ENCODE results near the gene ZC3H10. TPM values are rescaled to one million over a fixed set of nuclear protein-coding genes. Genes with fewer than 3 reads are reported as not detected.
A peak's percentile ranks its signal among the peaks of the same experiment; 100 is the strongest.

ZC3H10 gene
- total RNA-seq, 1 experiment from 2014 or later: 8.2 TPM

GRCh38 chr12:56128670-56129205, 10.7 kb downstream of the ZC3H10 start:
- Histone ChIP-seq H3K4me3 (ENCODE audit: insufficient read depth, low read depth, low read length) (peak overlapping the region; percentile 88), H3K36me3 (replicated peaks; ENCODE audit: control insufficient read depth, insufficient read depth, low read length) (peaks cover 27% of the 10 kb centered on the region), H3K27me3 (ENCODE audit: control insufficient read depth, insufficient read depth, low read length) (no peaks in the 10 kb centered on the region)
- peak; percentile 65 for DNase-seq

- DNase-seq: peak; percentile 86
- H3K4me3 ChIP-seq (ENCODE audit: insufficient read depth, low read depth, low read length): peak overlapping the region; percentile 88
- no peaks in the 10 kb centered on the region for H3K27me3 ChIP-seq (ENCODE audit: control insufficient read depth, insufficient read depth, low read length)
- peaks cover 33% of the 10 kb centered on the region for H3K36me3 ChIP-seq (replicated peaks; ENCODE audit: control insufficient read depth, insufficient read depth, low read length)
These were observed 11.3 kb downstream of the ZC3H10 start for GRCh38 chr12:56129206-56129941.

- Histone ChIP-seq H3K4me3 (ENCODE audit: insufficient read depth, low read depth, low read length) (no peak overlapping the region), H3K36me3 (replicated peaks; ENCODE audit: control insufficient read depth, insufficient read depth, low read length) (peaks cover 34% of the 10 kb centered on the region), H3K27me3 (ENCODE audit: control insufficient read depth, insufficient read depth, low read length) (no peaks in the 10 kb centered on the region)
- peak; percentile 15 for DNase-seq
These were observed 12.0 kb downstream of the ZC3H10 start for GRCh38 chr12:56129942-56130495.

- Histone ChIP-seq H3K36me3 (replicated peaks; ENCODE audit: control insufficient read depth, insufficient read depth, low read length) (peaks cover 34% of the 10 kb centered on the region), H3K4me3 (ENCODE audit: insufficient read depth, low read depth, low read length) (no peak overlapping the region), H3K27me3 (ENCODE audit: control insufficient read depth, insufficient read depth, low read length) (no peaks in the 10 kb centered on the region)
- DNase-seq: no peak
These were observed 12.8 kb downstream of the ZC3H10 start for GRCh38 chr12:56130876-56131275.

GRCh38 chr12:56134897-56135296, 16.8 kb downstream of the ZC3H10 start:
- H3K27me3 ChIP-seq (ENCODE audit: control insufficient read depth, insufficient read depth, low read length): no peaks in the 10 kb centered on the region
- no peak for DNase-seq
- H3K4me3 ChIP-seq (ENCODE audit: insufficient read depth, low read depth, low read length): no peak overlapping the region
- H3K36me3 ChIP-seq (replicated peaks; ENCODE audit: control insufficient read depth, insufficient read depth, low read length): peaks cover 54% of the 10 kb centered on the region

GRCh38 chr12:56137853-56138571, 19.9 kb downstream of the ZC3H10 start:
- peaks cover 45% of the 10 kb centered on the region for H3K36me3 ChIP-seq (replicated peaks; ENCODE audit: control insufficient read depth, insufficient read depth, low read length)
- DNase-seq: no peak
- no peaks in the 10 kb centered on the region for H3K27me3 ChIP-seq (ENCODE audit: control insufficient read depth, insufficient read depth, low read length)
- no peak overlapping the region for H3K4me3 ChIP-seq (ENCODE audit: insufficient read depth, low read depth, low read length)

GRCh38 chr12:56141946-56142784, 24.1 kb downstream of the ZC3H10 start:
- Histone ChIP-seq H3K4me3 (ENCODE audit: insufficient read depth, low read depth, low read length) (no peak overlapping the region), H3K27me3 (ENCODE audit: control insufficient read depth, insufficient read depth, low read length) (no peaks in the 10 kb centered on the region), H3K36me3 (replicated peaks; ENCODE audit: control insufficient read depth, insufficient read depth, low read length) (peaks cover 44% of the 10 kb centered on the region)
- DNase-seq: no peak

- Histone ChIP-seq H3K4me3 (ENCODE audit: insufficient read depth, low read depth, low read length) (no peak overlapping the region), H3K36me3 (replicated peaks; ENCODE audit: control insufficient read depth, insufficient read depth, low read length) (peaks cover 36% of the 10 kb centered on the region), H3K27me3 (ENCODE audit: control insufficient read depth, insufficient read depth, low read length) (no peaks in the 10 kb centered on the region)
- no peak for DNase-seq
These were observed 25.2 kb downstream of the ZC3H10 start for GRCh38 chr12:56143217-56143616.

GRCh38 chr12:56143870-56144269, 25.8 kb downstream of the ZC3H10 start:
- H3K4me3 ChIP-seq (ENCODE audit: insufficient read depth, low read depth, low read length): no peak overlapping the region
- H3K36me3 ChIP-seq (replicated peaks; ENCODE audit: control insufficient read depth, insufficient read depth, low read length): peaks cover 29% of the 10 kb centered on the region
- no peak for DNase-seq
- no peaks in the 10 kb centered on the region for H3K27me3 ChIP-seq (ENCODE audit: control insufficient read depth, insufficient read depth, low read length)

- Histone ChIP-seq H3K4me3 (ENCODE audit: insufficient read depth, low read depth, low read length) (no peak overlapping the region), H3K36me3 (replicated peaks; ENCODE audit: control insufficient read depth, insufficient read depth, low read length) (peaks cover 26% of the 10 kb centered on the region), H3K27me3 (ENCODE audit: control insufficient read depth, insufficient read depth, low read length) (no peaks in the 10 kb centered on the region)
- no peak for DNase-seq
These were observed 27.2 kb downstream of the ZC3H10 start for GRCh38 chr12:56145217-56145616.

GRCh38 chr12:56146492-56147460, 28.7 kb downstream of the ZC3H10 start:
- DNase-seq: no peak
- Histone ChIP-seq H3K36me3 (replicated peaks; ENCODE audit: control insufficient read depth, insufficient read depth, low read length) (peaks cover 23% of the 10 kb centered on the region), H3K27me3 (ENCODE audit: control insufficient read depth, insufficient read depth, low read length) (no peaks in the 10 kb centered on the region), H3K4me3 (ENCODE audit: insufficient read depth, low read depth, low read length) (no peak overlapping the region)

- Histone ChIP-seq H3K36me3 (replicated peaks; ENCODE audit: control insufficient read depth, insufficient read depth, low read length) (peaks cover 5% of the 10 kb centered on the region), H3K27me3 (ENCODE audit: control insufficient read depth, insufficient read depth, low read length) (no peaks in the 10 kb centered on the region), H3K4me3 (ENCODE audit: insufficient read depth, low read depth, low read length) (no peak overlapping the region)
- no peak for DNase-seq
These were observed 32.5 kb downstream of the ZC3H10 start for GRCh38 chr12:56150563-56150962.

- DNase-seq: peak; percentile 84
- Histone ChIP-seq H3K27me3 (ENCODE audit: control insufficient read depth, insufficient read depth, low read length) (no peaks in the 10 kb centered on the region), H3K4me3 (ENCODE audit: insufficient read depth, low read depth, low read length) (peak overlapping the region; percentile 70), H3K36me3 (replicated peaks; ENCODE audit: control insufficient read depth, insufficient read depth, low read length) (peaks cover 7% of the 10 kb centered on the region)
These were observed 33.6 kb downstream of the ZC3H10 start for GRCh38 chr12:56151672-56152131.
